Spleen (tissue), 11 donors: Measurements from ENCODE around the gene SLAMF7. TPM values are rescaled to one million over a fixed set of nuclear protein-coding genes. Genes with fewer than 3 reads are reported as not detected.
"Not testable (repeated sequence)": the region's sequence is repeated elsewhere in the genome, so short reads cannot be mapped to it uniquely, and the experiment has no call there.

Experiments used
- DNase-seq: peaks from one replicate; pipeline ENCODE4 v3.0.0-alpha.2; 2020
- H3K27ac ChIP-seq, 8 donors: fragments of 200-600 bp; sonication (generic) in 7 of 8; 1 replicate in 4 of 8; 2 replicates in 4 of 8; pipeline versions ENCODE4 v1.5.0 to v1.8.0; 2016 to 2021; ENCODE audit warnings: inconsistent platforms in 4 of 8, mild to moderate bottlenecking in 4 of 8, moderate library complexity in 1 of 8
- H3K27me3 ChIP-seq, 7 donors: fragments of 200-600 bp; sonication (generic) in 6 of 7; replicated peaks in 1 of 7; 1 replicate in 4 of 7; 2 replicates in 3 of 7; pipeline versions ENCODE4 v1.5.0 to v1.8.0; 2016 to 2021; ENCODE audit warnings: inconsistent platforms in 3 of 7, mild to moderate bottlenecking in 1 of 7
- H3K36me3 ChIP-seq, 6 donors: fragments of 200-600 bp; sonication (generic) in 5 of 6; 1 replicate in 4 of 6; 2 replicates in 2 of 6; pipeline versions ENCODE4 v1.5.0 to v1.8.0; 2016 to 2021; ENCODE audit warnings: inconsistent platforms in 2 of 6
- H3K4me1 ChIP-seq, 6 donors: fragments of 200-600 bp; sonication (generic) in 5 of 6; 1 replicate in 3 of 6; 2 replicates in 3 of 6; pipeline versions ENCODE4 v1.5.0 to v1.8.0; 2016 to 2021; ENCODE audit warnings: inconsistent platforms in 3 of 6
- H3K4me3 ChIP-seq, 8 donors: fragments of 200-600 bp; sonication (generic) in 7 of 8; 1 replicate in 4 of 8; 2 replicates in 4 of 8; pipeline versions ENCODE4 v1.5.0 to v1.8.0; 2016 to 2021; ENCODE audit warnings: inconsistent platforms in 4 of 8, mild to moderate bottlenecking in 4 of 8, moderate library complexity in 2 of 8
- H3K9me3 ChIP-seq, 8 donors: fragments of 200-600 bp; sonication (generic) in 7 of 8; 1 replicate in 4 of 8; 2 replicates in 4 of 8; pipeline versions ENCODE4 v1.5.0 to v1.8.0; 2016 to 2021; ENCODE audit warnings: inconsistent platforms in 4 of 8
- CTCF ChIP-seq, 11 experiments: fragments of 200-600 bp in 7 of 11; fragments of 450-650 bp in 4 of 11; sonication (generic) in 4 of 11; IDR thresholded peaks in 8 of 11; conservative IDR thresholded peaks in 3 of 11; 1 replicate in 7 of 11; 2 replicates in 4 of 11; pipeline versions ENCODE4 v1.4.0 to v1.8.0; 2016 to 2021; ENCODE audit warnings: antibody characterized with exemption in 11 of 11, inconsistent platforms in 4 of 11, mild to moderate bottlenecking in 1 of 11
- POLR2A ChIP-seq, 3 donors: fragments of 450-650 bp; IDR thresholded peaks; one replicate each; pipeline ENCODE4 v1.5.1; 2017; ENCODE audit warnings: antibody characterized with exemption in 3 of 3, mild to moderate bottlenecking in 1 of 3
- POLR2AphosphoS5 ChIP-seq, 3 donors: sonication (generic); formaldehyde crosslinking; IDR thresholded peaks; one replicate each; pipeline ENCODE4 v1.5.1; 2017; ENCODE audit warnings: antibody characterized with exemption in 3 of 3
- WGBS, 5 donors: extraction: QIAGEN DNeasy Blood & Tissue Kit in 3 of 5; methylation state at CpG; one replicate each; pipeline versions ENCODE4 v1.1.5 to v1.1.7; 2013 to 2018; 5-methylcytosine and 5-hydroxymethylcytosine counted together
- intact Hi-C: fragments of 100-400 bp; cut with DNase I; formaldehyde crosslinking; loops from one replicate; pipeline ENCODE4 v1.15.0; 2023; ENCODE audit warnings: low total_unique reads
- polyA plus RNA-seq, 3 donors: library from polyadenylated mRNA; stranded (reverse); fragments of 200-250 nt; gene quantifications; one replicate each; pipeline ENCODE4 v1.2.1, GENCODE V29; 2013
- total RNA-seq, 7 donors: library from RNA; depleted of rRNA in 3 of 7; stranded (reverse); fragments of >200 nt in 3 of 7; fragmentation: NEBNext Ultra II Directional in 4 of 7; extraction: Animal tissue kit (Norgen Biotek cat#: 25700) in 4 of 7; gene quantifications; one replicate each; pipeline versions ENCODE4 v1.1.0 to v1.2.1, GENCODE V29; 2016 to 2021
- donor health status: healthy with polysubstance abuse.
- donor health status: DM: no; HTN: no; CAD: no; lungs with moderate emphysema.
- donor health status: DM: no; HTN: no; CAD: no.
- donor health status: Bipolar disorder and iron deficiency.
- donor health status: healthy.
- donor health status: DM: no; HTN: no; CAD: no.
- donor health status: DM: yes; HTN: yes; CAD: no.

SLAMF7 gene
- total and polyA plus RNA-seq, 10 donors, result 12.5 to 134 (median 41.8) TPM

- no peaks in the 10 kb centered on the region for H3K27me3 ChIP-seq
- H3K36me3 ChIP-seq, result no peaks in the 10 kb centered on the region
- peaks cover 0 to 69% (median 24%) of the 10 kb centered on the region in 6 donors for H3K4me1 ChIP-seq
- TF ChIP-seq POLR2AphosphoS5 (IDR thresholded peaks at IDR 0.05) (no peak), CTCF (IDR thresholded peaks at IDR 0.05 in 8 of 11, conservative IDR thresholded peaks at IDR 0.05 in 3 of 11) (no peak), POLR2A (IDR thresholded peaks at IDR 0.05) (no peak)
- no peak overlapping the region for H3K27ac ChIP-seq
- DNase-seq, result no peak
- no peaks in the 10 kb centered on the region for H3K9me3 ChIP-seq
- H3K4me3 ChIP-seq, result no peak overlapping the region
- WGBS, 5 donors, result 78 to 87% (median 83%) methylated on average over 11 of the region's 11 CpGs
- intact Hi-C loops, result loop anchor here (10.0 kb wide), 2 partner anchors 100 to 230 kb away; partner anchors contain the start of gene ITLN2
Observed at GRCh38 chr1:160724465-160725242, 14.4 kb upstream of the SLAMF7 start.

GRCh38 chr1:160726114-160726497 lies 12.9 kb upstream of the SLAMF7 start:
- Histone ChIP-seq H3K36me3 (no peaks in the 10 kb centered on the region), H3K27me3 (no peaks in the 10 kb centered on the region), H3K4me3 (no peak overlapping the region), H3K9me3 (no peaks in the 10 kb centered on the region), H3K4me1 (peaks cover 0 to 54% (median 24%) of the 10 kb centered on the region in 6 donors), H3K27ac (peak overlapping the region in 5 of 8 donors; percentile 12 to 74 (median 66))
- WGBS, 5 donors, result 45 to 65% (median 58%) methylated on average over 3 of the region's 3 CpGs
- no peak for DNase-seq
- TF ChIP-seq POLR2AphosphoS5 (IDR thresholded peaks at IDR 0.05) (no peak), CTCF (IDR thresholded peaks at IDR 0.05 in 8 of 11, conservative IDR thresholded peaks at IDR 0.05 in 3 of 11) (no peak), POLR2A (IDR thresholded peaks at IDR 0.05) (no peak)
- intact Hi-C loops, result loop anchor here (10.0 kb wide), 2 partner anchors 99 to 229 kb away; partner anchors contain the start of gene ITLN2

GRCh38 chr1:160726498-160727315 lies 12.3 kb upstream of the SLAMF7 start:
- Histone ChIP-seq H3K4me3 (peak overlapping the region in 1 of 8 donors; percentile 24), H3K27ac (peak overlapping the region in 5 of 8 donors; percentile 12 to 74 (median 66)), H3K36me3 (no peaks in the 10 kb centered on the region), H3K9me3 (no peaks in the 10 kb centered on the region), H3K4me1 (peaks cover 0 to 56% (median 24%) of the 10 kb centered on the region in 6 donors), H3K27me3 (no peaks in the 10 kb centered on the region)
- WGBS, 5 donors, result 13 to 22% (median 19%) methylated on average over 8 of the region's 8 CpGs
- TF ChIP-seq POLR2A (IDR thresholded peaks at IDR 0.05) (no peak), CTCF (IDR thresholded peaks at IDR 0.05 in 8 of 11, conservative IDR thresholded peaks at IDR 0.05 in 3 of 11) (peak; percentile 59 to 92 (median 83))
- intact Hi-C loops, result loop anchor here (10.0 kb wide), 2 partner anchors 98 to 228 kb away; partner anchors contain the start of gene ITLN2
- DNase-seq, result no peak

- TF ChIP-seq POLR2AphosphoS5 (IDR thresholded peaks at IDR 0.05), result no peak
- TF ChIP-seq POLR2A (IDR thresholded peaks at IDR 0.05), result no peak
- TF ChIP-seq CTCF (IDR thresholded peaks at IDR 0.05 in 8 of 11, conservative IDR thresholded peaks at IDR 0.05 in 3 of 11), result no peak
- H3K4me1 ChIP-seq, result peaks cover 0 to 57% (median 25%) of the 10 kb centered on the region in 6 donors
- H3K9me3 ChIP-seq, result no peaks in the 10 kb centered on the region
- no peaks in the 10 kb centered on the region for H3K27me3 ChIP-seq
- intact Hi-C loops, result loop anchor here (10.0 kb wide), 2 partner anchors 98 to 228 kb away; partner anchors contain the start of gene ITLN2
- H3K4me3 ChIP-seq, result peak overlapping the region in 1 of 8 donors; percentile 24
- no peak for DNase-seq
- H3K36me3 ChIP-seq, result no peaks in the 10 kb centered on the region
- peak overlapping the region in 4 of 8 donors; percentile 61 to 74 (median 66) for H3K27ac ChIP-seq
Observed at GRCh38 chr1:160727316-160727640, 11.8 kb upstream of the SLAMF7 start.

- DNase-seq, H3K4me3 ChIP-seq, H3K27me3 ChIP-seq, H3K9me3 ChIP-seq, H3K36me3 ChIP-seq, intact Hi-C loops: not testable (repeated sequence)
- H3K27ac ChIP-seq, result peak overlapping the region in 1 of 8 donors; percentile 46
- peaks cover 0 to 44% (median 22%) of the 10 kb centered on the region in 6 donors for H3K4me1 ChIP-seq
- 70 to 89% (median 78%) methylated on average over 2 of the region's 2 CpGs for WGBS, 5 donors
Observed at GRCh38 chr1:160731564-160731963, 7.5 kb upstream of the SLAMF7 start.
